Uterus (tissue), 2 donors: Measurements from ENCODE around the gene CDKAL1.

Experiments used
- CTCF ChIP-seq, 4 experiments: fragments of 200-600 bp in 2 of 4; fragments of 450-650 bp in 2 of 4; sonication (generic) in 2 of 4; IDR thresholded peaks; one replicate each; pipeline ENCODE4 v1.5.1; 2016 to 2019; ENCODE audit warnings: antibody characterized with exemption in 4 of 4, mild to moderate bottlenecking in 2 of 4, moderate library complexity in 1 of 4
- POLR2A ChIP-seq, 2 donors: fragments of 450-650 bp; IDR thresholded peaks; one replicate each; pipeline ENCODE4 v1.6.1; 2016; ENCODE audit warnings: antibody characterized with exemption in 2 of 2, mild to moderate bottlenecking in 1 of 2, moderate library complexity in 1 of 2

- TF ChIP-seq CTCF (IDR thresholded peaks at IDR 0.05), result no peak
- TF ChIP-seq POLR2A (IDR thresholded peaks at IDR 0.05), result no peak
These were observed 647.6 kb downstream of the CDKAL1 start for GRCh38 chr6:21181866-21182265.
